Liver (tissue), 9 donors: ENCODE data around the gene FGB. TPM values are rescaled to one million over a fixed set of nuclear protein-coding genes. Genes with fewer than 3 reads are reported as not detected.
A peak's percentile ranks its signal among the peaks of the same experiment; 100 is the strongest.

Experiments used
- DNase-seq: peaks from one replicate; pipeline ENCODE4 v3.0.0-alpha.2; 2017; ENCODE audit warnings: low spot score
- H3K27ac ChIP-seq, 2 donors: one replicate each; pipeline ENCODE4 v1.7.0; 2013; ENCODE audit warnings: inconsistent platforms in 2 of 2, low read length in 2 of 2, control low read depth in 1 of 2, low read depth in 1 of 2, mild to moderate bottlenecking in 1 of 2
- H3K27me3 ChIP-seq, 4 donors: one replicate each; pipeline versions ENCODE4 v1.6.1 to v1.7.0; 2013; ENCODE audit warnings: low read length in 3 of 4, inconsistent platforms in 1 of 4, mild to moderate bottlenecking in 1 of 4, moderate library complexity in 1 of 4; ENCODE audit not compliant: control insufficient read depth in 4 of 4, insufficient read depth in 4 of 4
- H3K36me3 ChIP-seq, 4 donors: one replicate each; pipeline versions ENCODE4 v1.6.1 to v1.7.0; 2013; ENCODE audit warnings: low read length in 3 of 4, mild to moderate bottlenecking in 3 of 4, low read depth in 1 of 4, moderate library complexity in 1 of 4; ENCODE audit not compliant: control insufficient read depth in 4 of 4, insufficient read depth in 3 of 4
- H3K4me1 ChIP-seq, 4 donors: one replicate each; pipeline versions ENCODE4 v1.6.1 to v1.7.0; 2013; ENCODE audit warnings: low read length in 3 of 4, mild to moderate bottlenecking in 3 of 4, moderate library complexity in 1 of 4; ENCODE audit not compliant: control insufficient read depth in 4 of 4, insufficient read depth in 4 of 4
- H3K4me3 ChIP-seq, 3 donors: one replicate each; pipeline versions ENCODE4 v1.6.1 to v1.7.0; 2013; ENCODE audit warnings: low read length in 3 of 3, control low read depth in 1 of 3, low read depth in 1 of 3, mild to moderate bottlenecking in 1 of 3
- H3K9ac ChIP-seq, 2 donors: one replicate each; pipeline ENCODE4 v1.7.0; 2013; ENCODE audit warnings: low read length in 2 of 2, mild to moderate bottlenecking in 2 of 2, moderate library complexity in 2 of 2, control low read depth in 1 of 2, low read depth in 1 of 2
- H3K9me3 ChIP-seq, 4 donors: one replicate each; pipeline versions ENCODE4 v1.6.1 to v1.7.0; 2013; ENCODE audit warnings: low read length in 3 of 4; ENCODE audit not compliant: control insufficient read depth in 4 of 4
- EGR1 ChIP-seq, 2 donors: IDR thresholded peaks; 2 replicates each; pipeline ENCODE4 v1.6.1; 2016 to 2018; ENCODE audit warnings: antibody characterized with exemption in 2 of 2, low read depth in 2 of 2
- FOXA2 ChIP-seq: IDR thresholded peaks from 2 replicates; pipeline ENCODE4 v1.6.1; 2016; ENCODE audit warnings: antibody characterized with exemption
- HNF4A ChIP-seq, 2 donors: conservative IDR thresholded peaks; 2 replicates each; pipeline ENCODE4 v1.6.1; 2016; ENCODE audit warnings: antibody characterized with exemption in 2 of 2, mild to moderate bottlenecking in 2 of 2
- HNF4G ChIP-seq: IDR thresholded peaks from 2 replicates; pipeline ENCODE4 v1.6.1; 2016; ENCODE audit warnings: antibody characterized with exemption
- JUND ChIP-seq, 2 donors: IDR thresholded peaks; 2 replicates each; pipeline ENCODE4 v1.6.1; 2016; ENCODE audit warnings: antibody characterized with exemption in 2 of 2
- NR2F2 ChIP-seq: IDR thresholded peaks from 2 replicates; pipeline ENCODE4 v1.6.1; 2016; ENCODE audit warnings: antibody characterized with exemption
- RAD21 ChIP-seq, 2 donors: IDR thresholded peaks; 2 replicates each; pipeline ENCODE4 v1.6.1; 2016; ENCODE audit warnings: antibody characterized with exemption in 2 of 2, mild to moderate bottlenecking in 2 of 2
- REST ChIP-seq: IDR thresholded peaks from 2 replicates; pipeline ENCODE4 v1.6.1; 2016; ENCODE audit warnings: antibody characterized with exemption, mild to moderate bottlenecking
- RXRA ChIP-seq, 2 donors: IDR thresholded peaks; 2 replicates each; pipeline ENCODE4 v1.6.1; 2017 to 2018; ENCODE audit warnings: antibody characterized with exemption in 2 of 2, mild to moderate bottlenecking in 1 of 2
- SP1 ChIP-seq: IDR thresholded peaks from 2 replicates; pipeline ENCODE4 v1.6.1; 2018; ENCODE audit warnings: antibody characterized with exemption, mild to moderate bottlenecking
- TAF1 ChIP-seq: conservative IDR thresholded peaks from 2 replicates; pipeline ENCODE4 v1.6.1; 2016; ENCODE audit warnings: antibody characterized with exemption, mild to moderate bottlenecking
- YY1 ChIP-seq: IDR thresholded peaks from 2 replicates; pipeline ENCODE4 v1.6.1; 2016; ENCODE audit warnings: antibody characterized with exemption, mild to moderate bottlenecking
- ZBTB33 ChIP-seq: IDR thresholded peaks from 2 replicates; pipeline ENCODE4 v1.6.1; 2016; ENCODE audit warnings: antibody characterized with exemption
- WGBS: extraction: QIAGEN DNeasy Blood & Tissue Kit; methylation state at CpG from one replicate; pipeline ENCODE4 v1.1.7; 2013; 5-methylcytosine and 5-hydroxymethylcytosine counted together
- polyA plus RNA-seq, 2 donors: library from polyadenylated mRNA; stranded (reverse) in 1 of 2; unstranded in 1 of 2; fragments of 200-250 nt in 1 of 2; fragments of >200 nt in 1 of 2; fragmentation: Nextera tagmentation in 1 of 2; extraction: Ambion mirVana in 1 of 2; gene quantifications; one replicate each; pipeline versions ENCODE4 v1.2.1 to v1.2.3, GENCODE V29; 2013 to 2015
- total RNA-seq, 2 donors: library from RNA; depleted of rRNA; stranded (reverse); fragments of >200 nt; gene quantifications; one replicate each; pipeline ENCODE4 v1.2.3, GENCODE V29; 2014
- TF ChIP-seq, protein P1 (sequence below): fragments of 150-350 bp; IDR thresholded peaks from 2 replicates; pipeline ENCODE4 v1.5.1; 2017; ENCODE audit warnings: improper control_type of control experiment, low read depth, low read length; ENCODE audit not compliant: missing input control
- TF ChIP-seq, protein P2 (sequence below): IDR thresholded peaks from 2 replicates; pipeline ENCODE4 v1.6.1; 2016; ENCODE audit warnings: antibody characterized with exemption
- TF ChIP-seq, protein P3 (sequence below): IDR thresholded peaks from 2 replicates; pipeline ENCODE4 v1.6.1; 2016; ENCODE audit warnings: antibody characterized with exemption
- donor health status: healthy.
- donor health status: healthy.
- donor health status: healthy.
- donor health status: healthy.
- donor health status: healthy.

Gene FGB
- total and polyA plus RNA-seq, 4 donors: 11,318 to 21,431 (median 15,382) TPM

GRCh38 chr4:154569584-154569983 is 6.8 kb downstream of the FGB start:
- Histone ChIP-seq H3K4me3 (no peak overlapping the region), H3K27ac (peak overlapping the region; percentile 4 to 26), H3K9ac (no peak overlapping the region), H3K4me1 (peaks cover 0 to 10% (median 0%) of the 10 kb centered on the region in 4 donors), H3K36me3 (peaks cover 5 to 34% (median 26%) of the 10 kb centered on the region in 4 donors), H3K9me3 (no peaks in the 10 kb centered on the region), H3K27me3 (no peaks in the 10 kb centered on the region)
- DNase-seq: no peak
- 53% methylated on average over 5 of the region's 5 CpGs for WGBS
- TF ChIP-seq REST: no peak
- no peak for TF ChIP-seq NR2F2
- TF ChIP-seq ZBTB33: no peak
- TF ChIP-seq, protein P1, sequence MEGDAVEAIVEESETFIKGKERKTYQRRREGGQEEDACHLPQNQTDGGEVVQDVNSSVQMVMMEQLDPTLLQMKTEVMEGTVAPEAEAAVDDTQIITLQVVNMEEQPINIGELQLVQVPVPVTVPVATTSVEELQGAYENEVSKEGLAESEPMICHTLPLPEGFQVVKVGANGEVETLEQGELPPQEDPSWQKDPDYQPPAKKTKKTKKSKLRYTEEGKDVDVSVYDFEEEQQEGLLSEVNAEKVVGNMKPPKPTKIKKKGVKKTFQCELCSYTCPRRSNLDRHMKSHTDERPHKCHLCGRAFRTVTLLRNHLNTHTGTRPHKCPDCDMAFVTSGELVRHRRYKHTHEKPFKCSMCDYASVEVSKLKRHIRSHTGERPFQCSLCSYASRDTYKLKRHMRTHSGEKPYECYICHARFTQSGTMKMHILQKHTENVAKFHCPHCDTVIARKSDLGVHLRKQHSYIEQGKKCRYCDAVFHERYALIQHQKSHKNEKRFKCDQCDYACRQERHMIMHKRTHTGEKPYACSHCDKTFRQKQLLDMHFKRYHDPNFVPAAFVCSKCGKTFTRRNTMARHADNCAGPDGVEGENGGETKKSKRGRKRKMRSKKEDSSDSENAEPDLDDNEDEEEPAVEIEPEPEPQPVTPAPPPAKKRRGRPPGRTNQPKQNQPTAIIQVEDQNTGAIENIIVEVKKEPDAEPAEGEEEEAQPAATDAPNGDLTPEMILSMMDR: no peak
- TF ChIP-seq RXRA (IDR thresholded peaks at IDR 0.05): no peak
- TF ChIP-seq, protein P2, sequence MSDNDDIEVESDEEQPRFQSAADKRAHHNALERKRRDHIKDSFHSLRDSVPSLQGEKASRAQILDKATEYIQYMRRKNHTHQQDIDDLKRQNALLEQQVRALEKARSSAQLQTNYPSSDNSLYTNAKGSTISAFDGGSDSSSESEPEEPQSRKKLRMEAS: no peak
- TF ChIP-seq, protein P3, sequence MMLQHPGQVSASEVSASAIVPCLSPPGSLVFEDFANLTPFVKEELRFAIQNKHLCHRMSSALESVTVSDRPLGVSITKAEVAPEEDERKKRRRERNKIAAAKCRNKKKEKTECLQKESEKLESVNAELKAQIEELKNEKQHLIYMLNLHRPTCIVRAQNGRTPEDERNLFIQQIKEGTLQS: no peak
- TF ChIP-seq HNF4A (conservative IDR thresholded peaks at IDR 0.05): no peak
- no peak for TF ChIP-seq HNF4G
- no peak for TF ChIP-seq JUND (IDR thresholded peaks at IDR 0.05)
- no peak for TF ChIP-seq FOXA2
- TF ChIP-seq SP1: no peak
- TF ChIP-seq YY1: no peak
- TF ChIP-seq EGR1 (IDR thresholded peaks at IDR 0.05; ENCODE audit: low read depth in 2 of 2): no peak
- TF ChIP-seq RAD21 (IDR thresholded peaks at IDR 0.05): no peak
- no peak for TF ChIP-seq TAF1
